ENCODE data around the gene SEZ6L.

SEZ6L gene

GRCh38 chr22:26431261-26431995, 262.2 kb downstream of the SEZ6L start:
- peak; percentile 15 for DNase-seq

GRCh38 chr22:26432619-26433311, 263.5 kb downstream of the SEZ6L start:
- peak; percentile 83 for DNase-seq

Measured in inflammatory macrophage treated with lipopolysaccharide for 1 hour (primary cell).